GM13976 (cell line): Measurements from ENCODE around the gene SLC35E3.

ENCODE experiments used
- DNase-seq: peaks from one replicate; pipeline ENCODE4 v3.0.0; 2012; ENCODE audit warnings: low spot score
- CTCF ChIP-seq: IDR thresholded peaks from 2 replicates; pipeline ENCODE4 v1.5.1; 2012; ENCODE audit warnings: borderline replicate concordance, mild to moderate bottlenecking; ENCODE audit not compliant: insufficient read depth; ENCODE audit errors: extremely low read depth, missing control alignments, control extremely low read depth
- in situ Hi-C: fragments of 300-500 bp; cut with MboI; formaldehyde crosslinking; loops from one replicate; pipeline ENCODE4 v1.12.0; 2022; ENCODE audit warnings: low sequenced_read_pairs, mixed read lengths, inconsistent platforms; ENCODE audit not compliant: unreplicated experiment

SLC35E3 gene

GRCh38 chr12:68745904-68746571 is at the start of gene SLC35E3:
Gene SLC35E3, plus strand, starts transcription at chr12:68746176. Its CDS starts 202 bp downstream, at chr12:68746378.
- in situ Hi-C loops: no loop called here
- peak; percentile 98 for DNase-seq
- TF ChIP-seq CTCF: no peak

GRCh38 chr12:68699486-68699885 is 46.5 kb upstream of the SLC35E3 start:
- DNase-seq: no peak
- in situ Hi-C loops: loop anchor here (25.0 kb wide), 1 partner anchor 662 kb away; no protein-coding TSS in a partner anchor
- TF ChIP-seq CTCF: no peak

- TF ChIP-seq CTCF: no peak
- DNase-seq: no peak
- in situ Hi-C loops: no loop called here
These were observed 18.2 kb upstream of the SLC35E3 start for GRCh38 chr12:68727776-68728175.

- DNase-seq: no peak
- no peak for TF ChIP-seq CTCF
- in situ Hi-C loops: no loop called here
These were observed 12.3 kb upstream of the SLC35E3 start for GRCh38 chr12:68733661-68734071.

GRCh38 chr12:68739891-68740290 is 6.1 kb upstream of the SLC35E3 start:
- in situ Hi-C loops: no loop called here
- no peak for DNase-seq
- no peak for TF ChIP-seq CTCF

- TF ChIP-seq CTCF: no peak
- DNase-seq: no peak
- in situ Hi-C loops: no loop called here
These were observed 2.6 kb upstream of the SLC35E3 start for GRCh38 chr12:68743356-68743755.

GRCh38 chr12:68745376-68745903 is 536 bp upstream of the SLC35E3 start:
- in situ Hi-C loops: no loop called here
- DNase-seq: no peak
- no peak for TF ChIP-seq CTCF
